Measurements from ENCODE around the gene XAF1. TPM values are rescaled to one million over a fixed set of nuclear protein-coding genes. Genes with fewer than 3 reads are reported as not detected.

XAF1 gene, protein sequence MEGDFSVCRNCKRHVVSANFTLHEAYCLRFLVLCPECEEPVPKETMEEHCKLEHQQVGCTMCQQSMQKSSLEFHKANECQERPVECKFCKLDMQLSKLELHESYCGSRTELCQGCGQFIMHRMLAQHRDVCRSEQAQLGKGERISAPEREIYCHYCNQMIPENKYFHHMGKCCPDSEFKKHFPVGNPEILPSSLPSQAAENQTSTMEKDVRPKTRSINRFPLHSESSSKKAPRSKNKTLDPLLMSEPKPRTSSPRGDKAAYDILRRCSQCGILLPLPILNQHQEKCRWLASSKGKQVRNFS
- total RNA-seq = 2.0 and 2.3 TPM in 2 replicates

DNA sequence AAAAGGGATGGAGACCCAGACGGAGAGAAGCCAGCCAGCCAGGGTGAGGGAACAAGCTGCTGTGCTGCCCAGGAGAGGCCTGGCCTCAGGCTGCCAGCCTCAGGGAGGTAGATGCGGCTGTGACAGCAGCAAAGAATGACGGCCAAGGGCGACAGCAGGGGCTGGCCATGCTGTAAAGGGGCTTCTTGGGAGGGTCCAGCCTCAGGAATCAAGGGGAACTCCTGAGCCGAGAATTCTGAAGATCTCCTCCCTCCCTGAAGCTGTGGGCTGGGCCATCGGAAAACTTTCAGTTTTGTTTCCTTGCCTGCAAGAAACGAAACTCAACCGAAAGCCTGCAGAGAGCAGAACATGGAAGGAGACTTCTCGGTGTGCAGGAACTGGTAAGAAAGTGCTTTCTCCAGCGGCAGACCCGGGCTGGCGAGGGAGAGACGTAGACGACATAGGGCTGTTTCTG is at the start of gene XAF1:
Gene XAF1, plus strand, starts transcription at position 316 of the 454 bp plus-strand sequence. Its CDS starts 33 bp downstream, at position 349.

DNA sequence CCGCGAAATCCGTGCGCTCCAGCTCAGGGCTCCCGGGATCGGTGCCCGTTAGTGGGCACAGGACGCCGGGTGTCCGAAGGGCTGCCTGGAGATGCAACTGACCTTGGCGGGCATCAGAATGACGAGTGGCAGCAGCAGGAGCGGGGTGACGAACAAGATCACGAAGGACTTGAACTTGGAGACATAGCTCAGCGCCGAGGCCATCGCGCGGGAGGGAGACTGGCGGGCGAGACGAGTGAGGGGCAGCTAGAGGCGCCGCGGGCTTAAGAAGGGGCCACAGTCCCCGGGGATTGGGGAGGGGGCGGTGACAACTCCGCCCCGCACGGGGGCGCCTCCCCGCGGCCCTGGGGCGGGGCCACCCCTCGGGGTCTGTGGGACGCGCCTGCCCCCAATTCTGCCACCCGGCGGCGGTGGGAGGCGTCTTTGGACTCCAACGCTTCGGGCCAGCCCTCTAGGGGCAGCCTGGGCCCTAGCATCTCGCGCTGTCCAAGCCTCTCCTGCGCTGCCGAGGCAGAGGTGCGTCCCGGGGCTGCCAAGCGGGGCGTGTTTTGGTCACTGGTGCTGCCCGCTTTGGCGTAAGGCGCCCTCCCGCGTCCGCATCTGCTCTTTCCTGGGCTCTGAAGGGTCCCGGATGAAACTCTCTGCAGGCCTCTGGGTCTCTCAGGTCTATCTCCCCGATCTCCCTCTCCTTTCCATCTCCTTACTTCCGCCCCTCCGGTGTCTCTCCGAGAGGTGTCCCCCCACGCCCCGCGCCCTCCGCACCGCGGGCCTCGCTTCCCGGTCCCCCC is 42.5 kb upstream of the XAF1 start, which contains the start of gene SLC13A5:
Gene SLC13A5, minus strand, starts transcription at position 240 of the 788 bp plus-strand sequence. Its CDS starts 36 bp downstream, at position 204.

DNA sequence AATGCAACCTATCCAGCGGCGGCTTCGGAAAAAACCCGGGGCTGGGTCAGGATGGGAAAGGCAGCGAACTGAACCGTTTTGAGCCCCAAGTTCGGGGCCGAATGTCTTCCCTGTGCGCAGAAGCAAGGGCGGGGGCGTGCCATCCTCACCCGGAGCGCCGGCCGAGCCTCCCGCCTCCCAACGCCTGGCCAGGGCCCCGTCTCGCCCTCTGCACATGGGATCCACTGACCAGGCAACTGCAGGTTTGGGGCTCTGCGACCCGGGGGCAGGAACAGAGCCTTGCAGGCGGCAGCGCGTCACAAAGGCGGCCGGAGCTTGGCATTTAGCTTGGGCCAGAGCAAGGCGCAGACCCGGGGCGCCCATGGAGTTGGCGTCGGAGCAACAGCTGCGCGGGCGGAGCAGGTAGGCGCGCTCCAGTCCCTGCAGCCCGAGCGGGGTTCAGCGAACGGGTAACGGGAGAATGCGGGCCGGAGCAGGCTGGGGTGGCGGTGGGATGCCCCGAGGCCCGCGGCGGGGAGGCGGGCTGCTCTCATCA is 20.1 kb downstream of the XAF1 start, which contains the start of gene FBXO39:
Gene FBXO39, plus strand, starts transcription at position 345 of the 535 bp plus-strand sequence. CDS start 3,654 bp downstream, outside the sequence.

Small RNA genes within 50 kb of the gene (small RNA-seq; reads per million reads assigned to genes)
- not detected for gene AC004706.2

Other genes with a start within 250 kb of the XAF1 start
- 1.1 and 1.3 TPM in 2 replicates for gene PITPNM3, start 199.5 kb upstream of the XAF1 start, total RNA-seq
- gene KIAA0753, start 115.3 kb upstream of the XAF1 start, total RNA-seq = 18.0 and 18.6 TPM in 2 replicates
- 110 and 117 TPM in 2 replicates for gene TXNDC17, start 115.0 kb upstream of the XAF1 start, total RNA-seq
- gene MED31, start 104.4 kb upstream of the XAF1 start, total RNA-seq = 8.5 and 10.8 TPM in 2 replicates
- 0.33 and 0.67 TPM in 2 replicates for gene C17orf100, start 104.3 kb upstream of the XAF1 start, total RNA-seq
- gene SLC13A5, start 42.7 kb upstream of the XAF1 start, total RNA-seq = not detected in 2 replicates
- gene FBXO39, start 20.2 kb downstream of the XAF1 start, total RNA-seq = 0.19 and 5.9 TPM in 2 replicates
- not detected in 2 replicates for gene TEKT1, start 75.7 kb downstream of the XAF1 start, total RNA-seq
- gene ALOX12, start 240.0 kb downstream of the XAF1 start, total RNA-seq = not detected in 2 replicates